IMR-90 (cell line): ENCODE results near the gene LRAT. TPM values are rescaled to one million over a fixed set of nuclear protein-coding genes. Genes with fewer than 3 reads are reported as not detected.

Source experiments
- ATAC-seq: fragments of 200-7000 bp; cut with Tn5 transposase; 2 replicates; pipeline ENCODE4 v1.9.1; 2020; ENCODE audit warnings: low read depth, mild to moderate bottlenecking, moderate library complexity
- BruUV-seq: library from RNA; stranded (reverse); fragments of 400-500 nt; replicated peaks from 2 replicates; lab custom pipeline; 2021; lab: Mats Ljungman, UMichigan
- CTCF ChIA-PET: fragments of 300-600 bp; formaldehyde crosslinking; extraction: SDS; loops from one replicate; lab custom pipeline; 2021; ENCODE audit warnings: antibody characterized with exemption; lab: Yijun Ruan, JAX
- POLR2A ChIA-PET: fragments of 300-600 bp; sonication (Branson Sonifier 250); formaldehyde crosslinking; loops from one replicate; lab custom pipeline; 2022; ENCODE audit warnings: antibody characterized with exemption; ENCODE audit not compliant: unreplicated experiment; lab: Charles Lee
- DNase-seq: peaks from one replicate; pipeline ENCODE4 v3.0.0; 2013
- H2AFZ ChIP-seq: replicated peaks from 2 replicates; pipeline ENCODE3; 2013; ENCODE audit warnings: low read length, mild to moderate bottlenecking; ENCODE audit not compliant: poor library complexity
- H2AK5ac ChIP-seq: 2 replicates; pipeline ENCODE4 v1.6.1; 2013; ENCODE audit warnings: low read depth, low read length, inconsistent platforms
- H2AK9ac ChIP-seq: replicated peaks from 2 replicates; pipeline ENCODE3; 2013; ENCODE audit warnings: mild to moderate bottlenecking, low read depth, low read length, moderate library complexity; ENCODE audit not compliant: poor library complexity
- H2BK120ac ChIP-seq: 2 replicates; pipeline ENCODE4 v1.6.1; 2013; ENCODE audit warnings: low read depth, low read length, inconsistent platforms
- H2BK15ac ChIP-seq: 3 replicates; pipeline ENCODE4 v1.6.1; 2013; ENCODE audit warnings: low read depth, low read length, inconsistent platforms
- H2BK20ac ChIP-seq: 2 replicates; pipeline ENCODE4 v1.6.1; 2013; ENCODE audit warnings: low read depth, mild to moderate bottlenecking, inconsistent platforms, low read length, moderate library complexity
- H2BK5ac ChIP-seq: 2 replicates; pipeline ENCODE4 v1.6.1; 2013; ENCODE audit warnings: mild to moderate bottlenecking, low read depth, low read length, inconsistent platforms; ENCODE audit not compliant: poor library complexity, severe bottlenecking
- H3K14ac ChIP-seq: replicated peaks from 2 replicates; pipeline ENCODE4 v1.6.1; 2013; ENCODE audit warnings: low read depth, low read length, inconsistent platforms
- H3K18ac ChIP-seq: 2 replicates; pipeline ENCODE4 v1.6.1; 2013; ENCODE audit warnings: low read depth, low read length, control low read depth
- H3K23ac ChIP-seq: 2 replicates; pipeline ENCODE4 v1.6.1; 2013; ENCODE audit warnings: low read depth, low read length, inconsistent platforms
- H3K27ac ChIP-seq: 2 replicates; pipeline ENCODE4 v1.5.1; 2013; ENCODE audit warnings: mild to moderate bottlenecking, control low read depth, low read length; ENCODE audit not compliant: insufficient read depth
- H3K27me3 ChIP-seq: 2 replicates; pipeline ENCODE4 v1.6.1; 2013; ENCODE audit warnings: low read length; ENCODE audit not compliant: control insufficient read depth, insufficient read depth
- H3K36me3 ChIP-seq: 2 replicates; pipeline ENCODE4 v1.6.1; 2013; ENCODE audit warnings: low read length, mixed read lengths; ENCODE audit not compliant: control insufficient read depth, insufficient read depth
- H3K4ac ChIP-seq: 2 replicates; pipeline ENCODE4 v1.6.1; 2013; ENCODE audit warnings: low read depth, low read length, inconsistent platforms
- H3K4me1 ChIP-seq: 2 replicates; pipeline ENCODE4 v1.6.1; 2013; ENCODE audit warnings: low read length, mixed read lengths; ENCODE audit not compliant: control insufficient read depth, insufficient read depth
- H3K4me2 ChIP-seq: 2 replicates; pipeline ENCODE4 v1.6.1; 2013; ENCODE audit warnings: low read depth, mild to moderate bottlenecking, control low read depth, low read length, moderate library complexity
- H3K4me3 ChIP-seq: 2 replicates; pipeline ENCODE4 v1.5.1; 2013; ENCODE audit warnings: low read depth, mild to moderate bottlenecking, control low read depth, low read length, moderate library complexity; ENCODE audit not compliant: insufficient read depth
- H3K56ac ChIP-seq: 2 replicates; pipeline ENCODE4 v1.6.1; 2013; ENCODE audit warnings: low read length, inconsistent platforms; ENCODE audit not compliant: insufficient read depth; ENCODE audit errors: extremely low read depth
- H3K79me1 ChIP-seq, 2 experiments: 2 replicates each; pipeline ENCODE4 v1.6.1; 2013; ENCODE audit warnings: low read length in 2 of 2, inconsistent platforms in 1 of 2, low read depth in 1 of 2
- H3K9ac ChIP-seq: 2 replicates; pipeline ENCODE4 v1.6.1; 2013; ENCODE audit warnings: low read depth, low read length, control low read depth
- H3K9me1 ChIP-seq: 2 replicates; pipeline ENCODE4 v1.6.1; 2013; ENCODE audit warnings: low read length, inconsistent platforms; ENCODE audit not compliant: insufficient read depth
- H3K9me3 ChIP-seq: 2 replicates; pipeline ENCODE4 v1.6.1; 2013; ENCODE audit warnings: low read length; ENCODE audit not compliant: control insufficient read depth, insufficient read depth
- H4K20me1 ChIP-seq: 2 replicates; pipeline ENCODE4 v1.6.1; 2013; ENCODE audit warnings: low read length, inconsistent platforms; ENCODE audit not compliant: insufficient read depth
- H4K5ac ChIP-seq: 2 replicates; pipeline ENCODE4 v1.6.1; 2013; ENCODE audit warnings: mild to moderate bottlenecking, low read depth, low read length, control low read depth
- H4K8ac ChIP-seq, 2 experiments: 2 replicates each; pipeline ENCODE4 v1.6.1; 2013; ENCODE audit warnings: low read depth in 2 of 2, low read length in 2 of 2, control low read depth in 1 of 2, inconsistent platforms in 1 of 2
- H4K91ac ChIP-seq: 2 replicates; pipeline ENCODE4 v1.6.1; 2013; ENCODE audit warnings: low read depth, low read length, inconsistent platforms; ENCODE audit not compliant: insufficient read depth
- BHLHE40 ChIP-seq: fragments of 150-350 bp; IDR thresholded peaks from 2 replicates; pipeline ENCODE4 v1.6.1; 2016; ENCODE audit warnings: mild to moderate bottlenecking, low read depth, low read length
- CEBPB ChIP-seq: IDR thresholded peaks from 2 replicates; pipeline ENCODE4 v1.6.1; 2012; ENCODE audit warnings: low read depth, low read length, improper control_type of control experiment
- CTCF ChIP-seq: conservative IDR thresholded peaks from 2 replicates; pipeline ENCODE4 v1.5.1; 2012; ENCODE audit warnings: mild to moderate bottlenecking, low read depth, low read length, improper control_type of control experiment
- ELK1 ChIP-seq: fragments of 150-350 bp; IDR thresholded peaks from 2 replicates; pipeline ENCODE4 v1.6.1; 2016; ENCODE audit warnings: low read depth, mild to moderate bottlenecking, low read length, moderate library complexity, borderline replicate concordance
- FOS ChIP-seq: fragments of 150-350 bp; IDR thresholded peaks from 2 replicates; pipeline ENCODE4 v1.6.1; 2016; ENCODE audit warnings: low read depth, low read length
- MAFK ChIP-seq: IDR thresholded peaks from 2 replicates; pipeline ENCODE4 v1.6.1; 2012; ENCODE audit warnings: low read depth, low read length, improper control_type of control experiment
- MAZ ChIP-seq: IDR thresholded peaks from 2 replicates; pipeline ENCODE4 v1.6.1; 2012; ENCODE audit warnings: low read depth, mild to moderate bottlenecking, low read length, improper control_type of control experiment, moderate library complexity, borderline replicate concordance
- NFE2L2 ChIP-seq: fragments of 150-350 bp; IDR thresholded peaks from 2 replicates; pipeline ENCODE4 v1.6.1; 2016; ENCODE audit warnings: low read depth, mild to moderate bottlenecking, low read length
- POLR2A ChIP-seq: IDR thresholded peaks from 2 replicates; pipeline ENCODE4 v1.6.1; 2012; ENCODE audit warnings: mild to moderate bottlenecking, low read depth, low read length
- RAD21 ChIP-seq: IDR thresholded peaks from 2 replicates; pipeline ENCODE4 v1.6.1; 2012; ENCODE audit warnings: low read length, improper control_type of control experiment
- RCOR1 ChIP-seq: IDR thresholded peaks from 2 replicates; pipeline ENCODE4 v1.6.1; 2012; ENCODE audit warnings: mild to moderate bottlenecking, low read length, improper control_type of control experiment; ENCODE audit not compliant: insufficient replicate concordance
- SMC3 ChIP-seq: fragments of 150-350 bp; IDR thresholded peaks from 2 replicates; pipeline ENCODE4 v1.6.1; 2016; ENCODE audit warnings: low read depth, mild to moderate bottlenecking, antibody characterized with exemption, low read length, moderate library complexity
- WGBS, 2 experiments: methylation state at CpG; one replicate each; pipeline versions ENCODE4 v1.1.5 to v1.1.7; 2013; ENCODE audit warnings: missing lambda C conversion rate in 2 of 2; ENCODE audit not compliant: insufficient read length in 1 of 2; ENCODE audit errors: extremely low coverage in 2 of 2; 5-methylcytosine and 5-hydroxymethylcytosine counted together
- dilution Hi-C: fragments of 300-500 bp; cut with HindIII; formaldehyde crosslinking; loops from one replicate; pipeline ENCODE4 v1.14.3; 2018; ENCODE audit warnings: low sequenced_read_pairs; ENCODE audit not compliant: unreplicated experiment
- in situ Hi-C: fragments of 300-500 bp; cut with MboI; formaldehyde crosslinking; loops from 3 replicates; pipeline ENCODE4 v1.14.3; 2019; ENCODE audit warnings: low sequenced_read_pairs, inconsistent platforms, mixed read lengths
- intact Hi-C: fragments of 100-400 bp; cut with micrococcal nuclease; formaldehyde crosslinking; loops from 2 replicates; pipeline ENCODE4 v1.10.0; 2022
- polyA plus RNA-seq, 3 experiments: library from polyadenylated mRNA; depleted of rRNA; stranded (reverse); fragments of >200 nt; gene quantifications; 2 replicates each; pipeline ENCODE4 v1.2.3, GENCODE V29; 2012; ENCODE audit warnings: low replicate concordance in 1 of 3
- total RNA-seq: library from RNA; depleted of rRNA; stranded (reverse); fragments of >200 nt; gene quantifications from 2 replicates; pipeline ENCODE4 v1.2.3, GENCODE V29; 2012

Gene LRAT
- total and polyA plus RNA-seq, 2 of the 4 experiments (the other 2 are of a cell fraction), result under 0.01 to 0.03 TPM

- Histone ChIP-seq H2AK5ac (no peak overlapping the region), H2BK20ac (no peak overlapping the region), H3K4me2 (no peak overlapping the region), H3K56ac (no peak overlapping the region), H3K27me3 (no peaks in the 10 kb centered on the region), H3K4ac (no peak overlapping the region), H3K36me3 (no peaks in the 10 kb centered on the region), H2BK5ac (no peak overlapping the region), H2AK9ac (no peak overlapping the region), H3K27ac (no peak overlapping the region), H3K9me1 (no peaks in the 10 kb centered on the region), H2BK120ac (no peak overlapping the region), H3K79me1 (no peaks in the 10 kb centered on the region), H3K9me3 (no peaks in the 10 kb centered on the region), H3K23ac (no peak overlapping the region), H2AFZ (no peak overlapping the region), H2BK15ac (no peak overlapping the region), H3K18ac (no peak overlapping the region), H4K20me1 (no peaks in the 10 kb centered on the region), H3K9ac (no peak overlapping the region), H3K14ac (no peak overlapping the region), H3K4me1 (no peaks in the 10 kb centered on the region), H4K5ac (no peak overlapping the region), H3K4me3 (no peak overlapping the region), H4K8ac (no peak overlapping the region), H4K91ac (no peak overlapping the region)
- CTCF ChIA-PET, result no interaction called here
- ATAC-seq (no peak), DNase-seq (no peak)
- TF ChIP-seq FOS (no peak), RAD21 (no peak), SMC3 (no peak), MAFK (no peak), ELK1 (no peak), RCOR1 (no peak), POLR2A (no peak), BHLHE40 (no peak), MAZ (no peak), NFE2L2 (no peak), CEBPB (no peak), CTCF (no peak)
- POLR2A ChIA-PET, result no interaction called here
- in situ Hi-C loops (no loop called here), dilution Hi-C loops (no loop called here), intact Hi-C loops (no loop called here)
- BruUV-seq, result no TSS peak
- WGBS, 2 experiments, result 80% methylated on average over 1 of the region's 6 CpGs; no CpG with 5 or more reads in 1 of the 2 experiments
Observed at GRCh38 chr4:154757713-154758112, 13.9 kb downstream of the LRAT start.
